Epidermal melanocyte (primary cell): ENCODE data around the gene SLC2A10.
A peak's percentile ranks its signal among the peaks of the same experiment; 100 is the strongest.

Source experiments
- DNase-seq: peaks from one replicate; pipeline ENCODE4 v3.0.0; 2011; ENCODE audit warnings: low spot score; ENCODE audit not compliant: insufficient read length

Gene SLC2A10

DNA sequence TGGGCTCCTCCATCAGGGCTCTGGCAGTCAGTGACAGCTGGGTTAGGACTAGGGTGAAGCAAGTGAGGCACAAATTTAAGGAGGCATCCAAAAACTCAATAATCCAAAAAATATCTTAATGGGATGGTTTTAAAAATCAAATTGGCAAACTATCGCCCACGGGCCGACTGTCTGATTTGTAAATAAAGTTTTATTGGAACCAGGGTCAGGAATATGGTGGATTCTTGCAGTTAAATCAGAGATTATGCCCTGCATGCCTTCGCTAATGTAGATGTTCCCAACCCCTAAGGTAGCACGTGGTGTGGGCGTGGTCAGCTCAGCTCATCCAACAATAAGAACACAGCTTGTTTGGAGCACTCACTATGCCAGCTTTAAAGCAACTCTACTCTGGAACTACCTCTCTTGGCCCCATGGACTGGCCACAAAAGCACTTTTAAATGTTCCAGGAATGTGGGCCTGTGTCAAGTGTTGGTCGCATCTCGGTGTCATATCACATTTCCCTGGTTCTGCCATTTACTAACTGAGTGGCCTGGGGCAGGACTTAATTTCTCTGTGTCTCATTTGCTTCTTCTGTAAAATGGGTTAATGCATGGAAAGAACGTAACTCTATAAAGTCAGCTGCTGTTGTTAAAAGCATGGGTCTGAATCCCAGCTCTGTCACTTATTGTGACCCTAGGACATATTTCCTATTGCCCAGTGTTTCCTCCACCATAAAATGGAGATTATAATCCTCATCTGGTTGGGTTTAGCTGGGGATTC lies 27.2 kb upstream of the SLC2A10 start:
- no peak for DNase-seq

DNA sequence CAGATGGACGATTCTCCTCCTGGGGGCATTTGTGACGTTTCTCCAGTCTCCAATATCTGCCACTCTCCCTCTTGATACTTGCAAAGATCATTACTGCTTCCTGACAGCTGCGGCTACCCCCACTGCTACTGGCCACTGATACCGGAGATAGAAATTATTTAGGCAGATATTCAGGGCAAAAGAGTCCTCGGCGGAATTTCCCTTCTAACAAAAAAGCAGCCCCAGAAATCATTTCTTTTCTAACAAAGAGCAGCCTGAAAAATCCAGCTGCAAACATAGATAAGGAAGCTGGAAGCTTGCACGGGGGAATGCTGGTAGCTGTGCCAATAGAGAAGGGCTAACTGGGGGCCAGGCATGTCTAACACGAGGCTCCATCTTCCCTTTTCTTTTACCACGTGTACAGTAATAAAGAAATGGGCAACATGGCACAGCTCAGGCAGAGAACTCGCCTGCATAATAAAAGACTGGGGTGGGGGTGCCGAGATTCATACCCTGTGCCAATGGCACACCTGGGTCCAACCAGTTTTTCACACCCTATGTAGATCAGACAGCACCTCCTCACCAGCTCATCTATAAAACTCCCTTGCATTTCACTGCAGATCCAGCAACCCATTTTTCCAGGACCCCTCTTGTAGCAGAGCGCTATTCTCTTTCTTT lies 26.3 kb upstream of the SLC2A10 start:
- no peak for DNase-seq

DNA sequence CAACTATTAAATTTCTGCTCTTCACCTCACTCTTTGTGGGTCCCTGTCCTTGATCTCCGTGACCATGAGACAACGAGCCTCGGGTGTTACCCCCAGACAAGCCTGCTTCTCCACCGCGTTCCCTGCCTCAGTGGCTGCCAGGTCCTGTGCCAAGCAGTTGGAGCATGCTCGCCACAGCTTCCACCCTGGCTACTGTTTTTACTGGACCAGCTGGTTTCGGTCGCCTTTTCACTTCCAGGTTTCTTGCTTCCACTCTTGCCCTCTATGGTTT lies 25.8 kb upstream of the SLC2A10 start:
- no peak for DNase-seq

DNA sequence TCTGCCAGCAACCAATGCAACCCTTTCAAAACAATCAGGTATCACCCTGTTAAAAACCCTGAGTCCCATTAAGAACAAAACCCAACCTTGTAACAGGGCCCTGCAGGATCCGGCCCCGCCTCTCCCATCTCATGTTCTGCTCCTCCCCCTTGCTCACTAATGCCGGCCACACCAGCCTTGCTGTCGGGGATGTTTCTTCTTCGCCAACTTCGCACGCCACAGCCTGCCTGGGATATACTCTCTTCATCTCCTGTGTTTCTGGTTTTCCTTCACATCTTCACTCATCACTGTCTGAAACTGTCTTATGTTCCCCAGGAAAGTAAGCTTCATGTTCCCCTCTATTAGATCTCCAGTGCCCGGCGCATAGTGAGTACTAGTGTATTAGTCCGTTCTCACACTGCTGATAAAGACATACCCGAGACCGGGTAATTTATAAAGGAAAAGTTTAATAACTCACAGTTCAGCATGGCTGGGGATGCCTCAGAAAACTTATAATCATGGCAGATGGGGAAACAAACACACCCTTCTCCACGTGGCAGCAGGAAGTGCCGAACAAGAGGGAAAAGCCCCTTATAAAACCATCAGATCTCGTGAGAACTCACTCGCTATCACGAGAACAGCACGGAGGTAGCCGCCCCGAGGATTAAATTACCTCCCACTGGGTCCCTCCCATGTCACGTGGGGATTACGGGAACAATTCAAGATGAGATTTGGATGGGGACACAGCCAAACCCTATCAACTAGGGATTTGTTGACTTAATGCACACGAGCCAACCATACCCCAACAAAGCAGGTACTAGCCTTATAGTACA lies 25.3 kb upstream of the SLC2A10 start:
- peak; percentile 57 for DNase-seq

DNA sequence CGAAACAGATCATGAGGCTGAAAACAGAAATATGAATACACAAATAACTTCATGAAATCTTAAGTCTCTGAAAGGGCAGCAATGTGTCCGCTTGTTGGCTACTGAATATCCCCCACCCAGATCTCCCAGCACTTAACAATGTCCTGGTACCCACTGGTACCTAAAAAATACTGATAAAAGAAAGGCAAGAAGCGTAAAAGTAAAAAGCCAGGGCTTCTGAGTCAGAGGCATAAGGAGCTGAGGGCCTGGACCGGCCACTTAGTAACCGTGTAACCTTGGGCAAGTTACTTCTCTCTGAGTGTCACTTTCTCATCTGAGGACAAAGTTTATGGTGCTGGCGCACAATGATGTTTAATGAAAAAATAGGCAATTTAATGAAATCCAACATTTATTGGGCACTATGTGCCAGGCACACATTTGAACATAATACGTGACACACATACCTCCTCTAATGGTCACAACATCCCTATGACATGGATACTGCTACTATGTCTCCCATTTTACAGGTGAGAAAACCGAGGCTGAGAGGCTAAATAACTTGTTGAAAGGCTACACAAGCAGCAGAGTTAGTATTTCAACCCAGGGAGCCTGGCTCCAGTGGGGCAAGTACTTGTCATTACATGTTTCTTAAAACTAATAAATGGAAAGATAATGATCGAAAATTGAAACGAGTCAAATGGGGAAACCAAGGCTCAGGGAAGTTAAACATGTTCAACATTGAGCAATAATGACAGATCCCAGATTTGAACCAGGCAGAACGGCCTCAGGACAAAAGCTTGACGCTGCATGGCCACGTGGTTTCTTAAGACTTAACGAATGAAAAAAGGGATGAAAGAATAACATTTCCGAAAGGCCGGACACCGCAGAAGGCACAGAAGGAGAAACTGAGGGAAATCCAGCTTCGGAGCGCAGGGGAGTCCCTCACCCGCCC lies 21.0 kb upstream of the SLC2A10 start:
- no peak for DNase-seq

DNA sequence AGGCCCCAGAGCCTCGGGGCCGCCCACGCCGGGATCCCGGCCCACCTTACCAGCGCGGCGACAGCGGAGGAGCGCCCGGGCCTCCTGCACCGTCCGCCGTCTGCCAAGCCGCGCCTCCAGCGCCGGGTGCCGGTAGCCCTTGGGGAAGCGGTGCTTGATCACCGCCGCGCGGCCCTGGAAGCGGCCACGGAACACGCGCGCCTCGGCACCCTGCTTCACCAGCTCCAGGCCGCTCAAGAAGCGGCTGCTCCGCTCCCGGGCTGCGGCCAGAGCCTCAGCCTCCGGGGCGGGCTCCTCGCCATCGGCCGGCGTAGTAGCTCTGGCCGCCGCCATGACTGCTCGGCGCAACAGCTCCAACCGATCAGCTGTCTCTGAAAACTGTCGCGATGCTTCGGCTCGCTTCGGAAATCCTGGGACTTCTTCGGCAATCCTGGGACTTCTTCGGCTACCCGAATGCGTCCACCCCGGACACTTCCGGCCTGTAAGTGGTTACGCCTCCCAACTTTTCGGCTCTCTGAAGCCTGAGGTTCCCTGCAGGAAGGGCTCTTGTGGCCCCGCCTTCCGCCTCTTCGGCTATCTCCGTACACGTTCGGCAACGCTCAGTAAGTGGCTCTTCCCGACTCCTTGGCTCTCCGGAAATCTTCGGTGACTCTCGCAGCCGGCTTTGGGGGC lies 20.2 kb upstream of the SLC2A10 start, which contains the start of gene TP53RK:
TSS of gene TP53RK (minus strand) at position 363 of the 672 bp plus-strand sequence. CDS start at position 333, 30 bp downstream.
- peak; percentile 96 for DNase-seq

DNA sequence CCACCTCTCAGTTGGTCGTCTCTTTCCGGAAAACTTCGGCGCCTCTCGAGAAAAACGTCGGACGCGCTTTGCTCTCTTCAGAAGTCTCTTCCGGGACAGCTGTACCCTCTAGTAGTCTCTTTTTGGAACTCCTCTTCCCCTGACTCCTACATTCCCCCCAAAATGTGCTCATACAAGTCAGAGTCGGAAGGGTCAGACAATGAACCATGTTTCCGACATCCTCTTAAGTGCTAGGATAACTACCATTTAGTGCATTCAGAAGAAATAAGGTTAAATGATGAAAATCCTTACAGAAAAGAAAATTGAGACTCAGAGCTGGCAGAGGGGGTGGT lies 19.7 kb upstream of the SLC2A10 start:
- no peak for DNase-seq

DNA sequence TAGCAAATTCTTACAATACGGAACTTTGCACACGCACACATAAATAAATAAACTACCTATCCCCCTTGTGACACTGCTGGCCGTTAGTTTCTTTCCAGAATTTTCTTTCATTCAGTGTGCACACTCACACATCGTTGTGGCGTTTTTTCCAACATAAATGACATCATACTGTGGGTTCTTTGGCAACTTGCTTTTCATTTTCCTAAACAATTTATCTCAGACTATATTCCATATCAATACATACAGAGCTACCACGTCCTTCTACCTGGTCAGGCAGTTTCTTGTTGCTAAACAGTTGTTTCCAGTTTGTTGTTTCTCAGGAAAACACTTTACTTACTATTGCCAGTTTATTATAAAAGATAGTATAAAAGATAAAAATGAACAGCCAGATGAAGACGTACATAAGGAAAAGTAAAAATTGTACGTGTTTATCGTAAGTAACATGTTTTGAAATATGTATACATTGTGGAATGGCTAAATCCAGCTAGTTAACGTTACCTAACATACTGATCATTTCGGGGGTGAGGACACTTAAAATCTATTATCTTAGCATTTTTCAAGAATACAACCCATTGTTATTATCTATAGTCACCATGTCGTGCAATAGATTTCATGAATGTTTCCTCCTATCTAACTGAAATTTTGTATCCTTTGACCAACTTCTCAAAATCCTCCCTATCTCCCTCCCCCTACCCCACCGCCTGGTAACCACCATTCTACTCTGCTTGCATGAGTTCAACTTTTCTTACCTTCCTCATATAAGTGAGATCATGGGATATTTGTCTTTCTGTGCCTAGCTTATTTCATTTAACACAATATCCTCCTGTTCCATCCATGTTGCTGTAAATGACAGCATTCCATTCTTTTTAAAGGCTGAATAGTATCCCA lies 19.0 kb upstream of the SLC2A10 start:
- DNase-seq: no peak

DNA sequence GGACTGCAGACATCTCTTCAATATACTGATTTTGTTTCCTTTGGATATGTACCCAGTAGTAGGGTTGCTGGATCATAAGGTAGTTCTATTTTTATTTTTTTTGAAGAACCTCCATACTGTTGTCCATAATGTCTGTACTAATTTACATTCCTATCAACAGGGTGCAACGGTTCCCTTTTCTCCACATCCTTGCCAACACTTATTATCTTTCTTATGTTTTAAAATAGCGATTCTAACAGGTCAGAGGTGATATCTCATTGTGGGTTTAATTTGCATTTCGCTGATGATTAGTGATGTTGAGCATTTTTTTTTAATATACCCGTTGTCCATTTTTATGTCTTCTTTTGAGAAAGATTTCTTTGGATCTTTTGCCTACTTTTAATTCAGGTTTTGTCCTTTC lies 18.3 kb upstream of the SLC2A10 start:
- no peak for DNase-seq

DNA sequence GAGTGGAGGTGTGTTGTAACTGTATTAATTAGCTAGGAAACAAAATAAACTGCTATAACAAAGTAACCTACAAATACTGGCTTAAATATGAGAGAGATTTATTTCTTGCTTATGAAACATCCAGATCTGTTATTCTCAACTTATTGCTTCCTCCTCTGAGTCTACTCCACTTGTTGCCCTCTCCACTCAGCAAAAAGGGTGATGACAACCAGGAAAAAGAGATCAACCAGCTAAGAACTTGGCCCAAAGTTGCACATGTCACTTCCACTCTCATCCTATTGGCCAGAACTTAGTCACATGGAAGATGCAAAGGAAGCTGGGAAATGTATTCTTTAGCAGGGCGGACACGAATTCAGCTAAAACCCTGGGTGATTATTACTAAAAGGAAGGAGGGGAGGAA lies 15.0 kb upstream of the SLC2A10 start:
- DNase-seq: no peak

DNA sequence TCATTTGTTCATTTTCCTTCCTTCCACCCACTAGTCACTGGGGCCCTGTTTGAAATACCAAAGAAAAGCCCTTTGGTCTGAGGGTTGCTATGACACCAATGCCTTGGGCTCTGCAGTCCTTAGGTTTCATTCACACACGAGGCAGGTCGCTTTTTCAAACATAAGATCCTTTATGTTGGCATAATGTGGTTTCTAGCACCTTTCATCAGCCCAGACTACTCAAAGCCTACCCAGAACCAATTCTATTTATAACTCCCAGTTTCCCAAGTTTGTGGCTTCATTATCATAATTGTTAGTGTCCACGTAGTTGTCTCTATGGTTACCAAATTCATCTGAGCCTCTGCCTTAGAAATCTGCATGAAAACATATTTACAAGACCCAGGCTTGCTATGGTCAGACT lies 13.6 kb upstream of the SLC2A10 start:
- DNase-seq: peak; percentile 64

DNA sequence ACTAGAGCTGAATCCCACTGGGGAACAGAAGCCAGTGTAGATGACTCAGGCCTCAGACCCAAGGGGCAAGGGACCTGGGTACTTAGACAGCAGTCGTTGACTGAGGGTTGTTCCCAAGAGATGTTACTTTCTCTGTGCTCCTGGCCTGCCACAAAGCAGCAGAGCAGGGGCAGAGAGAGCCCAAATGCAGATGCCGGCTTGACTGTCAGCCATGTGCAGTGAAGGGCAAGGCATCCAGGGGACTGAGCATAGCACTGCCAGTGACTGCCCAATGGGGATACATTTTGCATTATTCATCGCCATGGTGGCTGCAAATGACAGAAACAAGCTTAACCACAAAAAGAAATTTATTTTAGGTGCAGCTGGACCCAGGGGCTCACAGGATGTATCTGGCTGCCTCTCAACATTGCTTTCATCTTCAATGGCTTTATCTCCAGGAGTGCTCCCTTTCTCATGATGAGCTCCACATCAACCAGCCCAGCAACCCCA lies 12.6 kb upstream of the SLC2A10 start:
- no peak for DNase-seq

DNA sequence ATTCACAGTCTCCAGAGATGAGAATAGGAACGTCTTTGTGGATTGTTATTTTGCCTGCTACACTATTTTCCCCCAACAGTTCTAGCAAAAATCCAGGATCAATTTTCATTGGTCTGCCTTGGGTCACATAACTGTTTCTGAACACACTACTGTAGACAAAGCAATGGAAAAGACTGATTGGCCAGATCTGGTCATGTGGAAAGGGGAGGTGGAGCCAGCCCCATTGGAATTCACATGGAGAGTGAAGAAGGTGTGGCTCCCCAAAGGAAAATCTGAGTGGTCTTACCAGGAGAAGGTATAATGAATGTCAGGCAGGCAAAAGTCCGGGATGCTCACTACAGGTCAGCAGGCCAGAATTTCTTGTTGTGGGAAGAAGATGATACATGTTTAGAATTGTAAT lies 10.7 kb upstream of the SLC2A10 start:
- no peak for DNase-seq

DNA sequence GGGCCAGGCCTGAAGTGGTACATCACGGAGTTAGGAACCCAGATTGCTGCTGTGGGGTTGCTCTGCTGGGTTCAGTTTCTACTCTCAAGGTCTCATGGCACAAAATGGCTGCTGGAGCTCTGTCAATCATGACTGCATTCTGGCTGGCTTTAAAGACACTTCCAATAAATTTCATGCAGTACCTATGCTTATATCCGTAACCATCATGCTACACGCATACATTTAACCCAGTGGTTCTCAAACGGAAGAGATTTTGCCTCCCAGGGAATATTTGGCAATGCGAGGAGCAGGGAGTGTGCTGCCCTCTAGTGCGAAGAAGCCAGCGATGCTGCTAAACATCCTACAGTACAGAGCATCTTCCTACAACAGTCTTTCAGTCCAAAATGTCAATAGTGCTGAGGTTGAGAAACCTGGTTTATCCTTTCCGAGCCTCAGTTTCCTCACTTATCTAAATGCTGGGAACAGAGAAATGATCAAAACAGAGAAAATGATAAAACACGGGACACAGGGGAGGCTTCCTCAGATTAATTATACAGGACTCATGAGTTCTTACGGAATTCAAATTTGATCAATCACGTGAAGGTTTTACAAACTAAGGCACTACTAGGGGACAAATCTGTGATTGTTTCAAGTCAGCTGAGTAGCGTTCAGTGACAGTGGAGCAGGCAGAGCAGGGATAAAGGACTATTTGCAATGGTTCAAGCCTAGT lies 9.6 kb upstream of the SLC2A10 start:
- DNase-seq: no peak

DNA sequence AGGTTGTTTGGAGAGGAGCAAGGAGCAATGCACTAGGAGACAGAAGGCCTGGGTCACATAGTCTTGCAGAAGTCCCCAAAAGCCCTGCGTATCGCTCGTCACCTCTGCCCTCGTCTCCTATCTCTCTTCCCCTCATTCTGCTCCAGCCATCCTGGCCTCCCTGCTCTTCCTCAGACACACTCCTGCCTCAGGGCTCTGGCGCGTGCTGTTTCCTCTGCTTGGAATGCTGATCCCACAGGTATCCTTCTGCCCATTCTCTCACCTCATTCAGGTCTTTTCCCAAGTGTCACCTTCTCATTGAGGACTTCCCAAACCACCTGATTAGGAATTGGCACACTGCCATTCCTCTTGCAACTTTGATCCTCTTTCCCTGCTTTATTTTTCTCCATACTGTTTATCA lies 9.0 kb upstream of the SLC2A10 start:
- no peak for DNase-seq

DNA sequence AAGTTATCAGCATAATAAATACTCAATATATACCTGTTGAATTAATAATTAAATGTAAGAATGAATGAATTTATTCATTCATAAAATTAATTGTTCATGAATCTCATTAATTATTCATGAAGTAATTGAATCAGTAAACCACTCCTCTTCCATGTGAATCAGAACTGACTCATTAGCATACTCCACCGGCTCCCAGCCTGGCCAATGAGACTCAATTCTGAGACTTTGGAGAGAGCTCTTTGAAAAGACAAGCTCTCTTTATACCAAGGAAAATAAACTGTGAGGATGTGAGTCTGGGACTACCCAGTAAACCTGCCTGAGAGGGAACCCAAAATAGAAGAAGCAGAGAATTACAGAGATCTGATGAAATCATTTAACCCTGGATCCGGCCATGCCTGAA lies 8.4 kb upstream of the SLC2A10 start:
- DNase-seq: no peak

DNA sequence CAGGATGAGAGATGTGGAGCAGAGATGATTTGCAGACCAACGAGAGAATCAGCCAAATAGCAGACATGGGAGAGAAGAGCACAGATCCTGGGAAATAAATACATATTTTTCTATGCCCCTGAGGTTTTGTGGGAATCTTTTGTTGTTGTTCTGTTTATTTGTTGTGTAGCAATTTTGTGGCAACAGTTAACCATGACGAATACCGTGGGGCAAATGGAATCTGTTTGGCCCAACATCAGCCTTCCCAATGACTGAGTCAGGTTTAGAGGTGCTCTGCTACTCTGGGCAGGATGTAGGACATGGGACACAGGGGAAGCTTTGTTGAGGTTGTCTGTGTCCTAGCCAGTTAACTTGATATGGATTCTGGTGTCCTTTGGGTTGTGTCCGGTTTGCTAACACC lies 7.9 kb upstream of the SLC2A10 start:
- no peak for DNase-seq

DNA sequence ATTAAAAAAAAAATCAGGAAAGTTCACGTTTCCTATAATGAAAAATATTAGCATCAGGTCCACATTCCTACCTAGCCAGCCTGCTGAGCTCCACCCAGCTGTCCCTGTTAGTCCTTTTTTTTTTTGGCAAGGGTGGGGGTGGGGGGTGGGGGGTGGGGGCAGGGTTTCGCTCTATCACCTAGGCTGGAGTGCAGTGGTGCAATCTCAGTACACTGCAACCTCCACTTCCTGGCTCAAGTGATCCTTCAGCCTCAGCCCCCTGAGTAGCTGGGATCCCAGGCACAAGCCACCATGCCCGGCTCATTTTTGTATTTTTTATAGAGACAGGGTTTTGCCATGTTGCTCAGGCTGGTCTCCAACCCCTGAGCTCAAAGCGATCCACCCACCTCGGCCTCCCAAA lies 7.5 kb upstream of the SLC2A10 start:
- DNase-seq: no peak
